Measurements from ENCODE around the gene MRPS24. TPM values are rescaled to one million over a fixed set of nuclear protein-coding genes. Genes with fewer than 3 reads are reported as not detected.

MRPS24 gene
- total RNA-seq, 1 experiment from 2014 or later = 116 TPM

GRCh38 chr7:43855176-43855575 lies 14.1 kb downstream of the MRPS24 start:
- Histone ChIP-seq H2BK120ac (ENCODE audit: low read depth, low read length, poor library complexity, severe bottlenecking) (no peak overlapping the region), H3K9ac (ENCODE audit: extremely low read depth, insufficient read length, low read length) (no peak overlapping the region), H2BK5ac (ENCODE audit: insufficient read length, low read length) (no peak overlapping the region), H3K18ac (ENCODE audit: insufficient read length, low read depth, low read length) (no peak overlapping the region), H3K14ac (ENCODE audit: insufficient read depth, low read length) (no peak overlapping the region), H3K79me2 (ENCODE audit: insufficient read depth, low read length) (no peaks in the 10 kb centered on the region), H4K20me1 (ENCODE audit: control insufficient read depth, insufficient read depth, insufficient read length) (no peaks in the 10 kb centered on the region), H3K23me2 (ENCODE audit: insufficient read length, low read depth, low read length, poor library complexity, severe bottlenecking) (no peaks in the 10 kb centered on the region), H3K27ac (ENCODE audit: insufficient read length, low read depth, low read length) (no peak overlapping the region), H3K56ac (ENCODE audit: insufficient read length, low read depth, low read length) (no peak overlapping the region), H2BK15ac (ENCODE audit: low read depth, low read length) (no peak overlapping the region), H2BK12ac (ENCODE audit: insufficient read length, low read depth, low read length) (no peak overlapping the region), H3K79me1 (ENCODE audit: insufficient read depth, low read depth, low read length, poor library complexity, severe bottlenecking) (no peaks in the 10 kb centered on the region), H3K4me1 (ENCODE audit: insufficient read depth, low read length) (no peaks in the 10 kb centered on the region), H4K8ac (replicated peaks; ENCODE audit: insufficient read length, low read depth, low read length) (no peak overlapping the region), H3K9me3 (ENCODE audit: control insufficient read depth, low read depth, low read length) (no peaks in the 10 kb centered on the region), H4K5ac (ENCODE audit: insufficient read length, low read depth, low read length) (no peak overlapping the region), H2AK5ac (ENCODE audit: insufficient read length, low read length) (no peak overlapping the region), H4K91ac (ENCODE audit: insufficient read length, low read depth, low read length) (no peak overlapping the region), H3T11ph (ENCODE audit: low read length) (no peak overlapping the region), H2BK20ac (ENCODE audit: low read depth, low read length, poor library complexity, severe bottlenecking) (no peak overlapping the region), H3K4me2 (ENCODE audit: insufficient read depth, insufficient read length, low read length) (no peak overlapping the region), H3K23ac (ENCODE audit: insufficient read length, low read depth, low read length) (no peak overlapping the region), H3K27me3 (ENCODE audit: insufficient read depth, low read length) (no peaks in the 10 kb centered on the region), H2AFZ (ENCODE audit: low read length) (no peak overlapping the region), H3K4ac (ENCODE audit: low read depth, low read length) (no peak overlapping the region)
- DNase-seq = no peak
- Mint-ChIP-seq H3K4me3 (no peak overlapping the region), H3K9me3 (peaks cover 0 to 5% of the 10 kb centered on the region in 2 experiments; a peak in 2 of 5 replicates), H3K36me3 (ENCODE audit: insufficient read depth in 1 of 3, low read depth in 3 of 3) (peaks cover 0 to 5% (median 4%) of the 10 kb centered on the region in 3 experiments; a peak in 5 of 7 replicates), H3K4me1 (no peaks in the 10 kb centered on the region), H3K27me3 (ENCODE audit: low read depth) (no peaks in the 10 kb centered on the region), H3K27ac (no peak overlapping the region)
- TF ChIP-seq CTCF (conservative IDR thresholded peaks at IDR 0.05) = no peak
